ENCODE results near the gene CIP2A. TPM values are rescaled to one million over a fixed set of nuclear protein-coding genes. Genes with fewer than 3 reads are reported as not detected.

The CIP2A gene
- total RNA-seq, 6 donors from 2014 or later, result 1.9 to 7.5 (median 3.8) TPM

DNA sequence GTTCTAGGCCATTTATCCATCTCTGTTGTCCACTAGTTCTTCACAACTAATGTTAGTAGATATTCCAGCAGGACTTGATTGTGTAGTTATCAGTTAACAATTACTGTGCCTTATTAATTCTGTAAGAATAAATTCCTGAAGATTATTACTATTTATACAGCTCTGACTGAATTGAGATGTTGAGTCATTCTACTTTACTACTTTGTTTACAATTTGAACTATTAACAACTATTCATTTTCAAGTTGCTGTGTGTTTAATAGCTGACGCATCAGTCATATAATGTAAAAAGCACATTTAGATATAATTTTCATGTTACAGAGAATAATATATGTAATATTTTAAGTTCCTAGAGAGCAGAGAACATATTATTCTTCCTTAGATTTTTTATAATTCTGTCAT, 21.4 kb upstream of the CIP2A start:
- DNase-seq (no peak), ATAC-seq (ENCODE audit: low FRiP score in 2 of 2) (no peak)
- WGBS, 2 donors, result 84 to 92% methylated on average over 1 of the region's 1 CpG
- H3K4me1 ChIP-seq, result no peaks in the 10 kb centered on the region
- TF ChIP-seq EP300 (IDR thresholded peaks at IDR 0.05) (no peak), POLR2AphosphoS5 (IDR thresholded peaks at IDR 0.05) (no peak), POLR2A (IDR thresholded peaks at IDR 0.05) (no peak)
- TF ChIP-seq, protein P1, sequence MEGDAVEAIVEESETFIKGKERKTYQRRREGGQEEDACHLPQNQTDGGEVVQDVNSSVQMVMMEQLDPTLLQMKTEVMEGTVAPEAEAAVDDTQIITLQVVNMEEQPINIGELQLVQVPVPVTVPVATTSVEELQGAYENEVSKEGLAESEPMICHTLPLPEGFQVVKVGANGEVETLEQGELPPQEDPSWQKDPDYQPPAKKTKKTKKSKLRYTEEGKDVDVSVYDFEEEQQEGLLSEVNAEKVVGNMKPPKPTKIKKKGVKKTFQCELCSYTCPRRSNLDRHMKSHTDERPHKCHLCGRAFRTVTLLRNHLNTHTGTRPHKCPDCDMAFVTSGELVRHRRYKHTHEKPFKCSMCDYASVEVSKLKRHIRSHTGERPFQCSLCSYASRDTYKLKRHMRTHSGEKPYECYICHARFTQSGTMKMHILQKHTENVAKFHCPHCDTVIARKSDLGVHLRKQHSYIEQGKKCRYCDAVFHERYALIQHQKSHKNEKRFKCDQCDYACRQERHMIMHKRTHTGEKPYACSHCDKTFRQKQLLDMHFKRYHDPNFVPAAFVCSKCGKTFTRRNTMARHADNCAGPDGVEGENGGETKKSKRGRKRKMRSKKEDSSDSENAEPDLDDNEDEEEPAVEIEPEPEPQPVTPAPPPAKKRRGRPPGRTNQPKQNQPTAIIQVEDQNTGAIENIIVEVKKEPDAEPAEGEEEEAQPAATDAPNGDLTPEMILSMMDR (IDR thresholded peaks at IDR 0.05), result no peak
- no peaks in the 10 kb centered on the region for H3K36me3 ChIP-seq
- H3K27me3 ChIP-seq, result no peaks in the 10 kb centered on the region
- H3K9me3 ChIP-seq, result no peaks in the 10 kb centered on the region
- no peak overlapping the region for H3K27ac ChIP-seq
- no peak overlapping the region for H3K4me3 ChIP-seq

DNA sequence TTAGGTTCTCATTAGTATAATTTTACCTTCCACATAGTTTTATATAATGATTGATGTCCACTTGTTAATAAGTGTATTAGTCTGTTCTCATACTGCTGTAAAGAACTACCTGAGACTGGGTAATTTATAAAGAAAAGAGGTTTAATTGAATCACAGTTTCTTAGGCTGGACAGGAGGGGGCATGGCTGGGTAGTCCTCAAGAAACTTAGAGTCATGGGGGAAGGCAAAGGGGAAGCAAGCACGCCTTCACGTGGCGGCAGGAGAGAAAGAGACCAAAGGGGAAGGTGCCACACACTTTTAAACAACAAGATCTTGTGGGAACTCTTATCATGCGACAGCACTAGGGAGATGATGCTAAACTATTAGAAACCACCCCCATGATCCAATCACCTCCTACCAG, 19.5 kb upstream of the CIP2A start:
- no peak for TF ChIP-seq EP300 (IDR thresholded peaks at IDR 0.05)
- TF ChIP-seq, protein P1 (IDR thresholded peaks at IDR 0.05), result no peak
- no peak for TF ChIP-seq POLR2A (IDR thresholded peaks at IDR 0.05)
- TF ChIP-seq POLR2AphosphoS5 (IDR thresholded peaks at IDR 0.05), result no peak
- H3K27ac ChIP-seq, result no peak overlapping the region
- no peaks in the 10 kb centered on the region for H3K27me3 ChIP-seq
- 92 to 93% methylated on average over 4 of the region's 4 CpGs for WGBS, 2 donors
- ATAC-seq (ENCODE audit: low FRiP score in 2 of 2) (no peak), DNase-seq (no peak)
- H3K4me3 ChIP-seq, result no peak overlapping the region
- H3K9me3 ChIP-seq, result no peaks in the 10 kb centered on the region
- H3K36me3 ChIP-seq, result no peaks in the 10 kb centered on the region
- H3K4me1 ChIP-seq, result no peaks in the 10 kb centered on the region

DNA sequence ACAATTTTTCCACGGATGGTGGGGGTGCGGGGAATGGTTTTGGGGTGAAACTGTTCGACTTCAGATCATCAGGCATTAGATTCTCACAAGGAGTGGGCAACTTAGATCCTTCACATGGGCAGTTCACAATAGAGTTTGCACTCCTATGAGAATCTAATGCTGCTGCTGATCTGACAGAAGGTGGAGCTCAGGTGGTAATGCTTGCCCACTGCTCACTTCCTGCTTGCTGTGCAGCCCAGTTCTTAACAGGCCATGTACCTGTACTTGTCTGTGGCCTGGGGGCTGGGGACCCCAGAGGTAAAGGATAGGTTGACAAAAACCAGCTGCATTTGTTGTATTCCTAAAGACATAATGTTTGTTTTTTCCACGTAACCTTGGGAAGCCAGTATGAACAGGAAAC, 16.3 kb upstream of the CIP2A start:
- Histone ChIP-seq H3K9me3 (no peaks in the 10 kb centered on the region), H3K27ac (no peak overlapping the region), H3K36me3 (no peaks in the 10 kb centered on the region), H3K4me3 (no peak overlapping the region), H3K4me1 (no peaks in the 10 kb centered on the region), H3K27me3 (no peaks in the 10 kb centered on the region)
- 74 to 86% methylated on average over 4 of the region's 4 CpGs for WGBS, 2 donors
- ATAC-seq (ENCODE audit: low FRiP score in 2 of 2) (no peak), DNase-seq (no peak)
- TF ChIP-seq EP300 (IDR thresholded peaks at IDR 0.05), result no peak
- TF ChIP-seq POLR2A (IDR thresholded peaks at IDR 0.05), result no peak
- no peak for TF ChIP-seq POLR2AphosphoS5 (IDR thresholded peaks at IDR 0.05)
- TF ChIP-seq, protein P1 (IDR thresholded peaks at IDR 0.05), result no peak

DNA sequence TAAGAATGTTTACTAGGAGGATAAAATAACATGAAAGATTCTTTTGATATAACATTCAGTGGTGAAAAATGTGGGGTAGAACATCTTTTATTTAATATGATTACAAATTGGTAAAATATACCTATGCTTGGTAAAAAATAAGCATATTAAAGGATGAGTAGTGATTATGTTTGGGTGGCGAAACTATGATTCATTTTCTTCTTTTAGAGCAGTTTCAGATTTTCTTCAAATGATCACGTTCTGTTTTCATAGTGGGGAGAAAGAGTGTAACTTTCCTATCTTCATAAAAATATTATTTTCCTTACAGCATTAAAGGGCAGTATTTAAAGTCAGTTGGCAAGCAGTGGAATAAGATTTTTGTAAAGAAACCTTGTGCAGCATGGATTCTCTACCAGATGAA, 15.8 kb upstream of the CIP2A start:
- H3K27ac ChIP-seq, result no peak overlapping the region
- no peaks in the 10 kb centered on the region for H3K4me1 ChIP-seq
- H3K27me3 ChIP-seq, result no peaks in the 10 kb centered on the region
- no peak for DNase-seq
- ATAC-seq (ENCODE audit: low FRiP score in 2 of 2), result no peak
- WGBS, 2 donors, result 90 to 94% methylated on average over 2 of the region's 2 CpGs
- TF ChIP-seq POLR2AphosphoS5 (IDR thresholded peaks at IDR 0.05) (no peak), EP300 (IDR thresholded peaks at IDR 0.05) (no peak), POLR2A (IDR thresholded peaks at IDR 0.05) (no peak)
- TF ChIP-seq, protein P1 (IDR thresholded peaks at IDR 0.05), result no peak
- no peak overlapping the region for H3K4me3 ChIP-seq
- H3K36me3 ChIP-seq, result no peaks in the 10 kb centered on the region
- no peaks in the 10 kb centered on the region for H3K9me3 ChIP-seq

DNA sequence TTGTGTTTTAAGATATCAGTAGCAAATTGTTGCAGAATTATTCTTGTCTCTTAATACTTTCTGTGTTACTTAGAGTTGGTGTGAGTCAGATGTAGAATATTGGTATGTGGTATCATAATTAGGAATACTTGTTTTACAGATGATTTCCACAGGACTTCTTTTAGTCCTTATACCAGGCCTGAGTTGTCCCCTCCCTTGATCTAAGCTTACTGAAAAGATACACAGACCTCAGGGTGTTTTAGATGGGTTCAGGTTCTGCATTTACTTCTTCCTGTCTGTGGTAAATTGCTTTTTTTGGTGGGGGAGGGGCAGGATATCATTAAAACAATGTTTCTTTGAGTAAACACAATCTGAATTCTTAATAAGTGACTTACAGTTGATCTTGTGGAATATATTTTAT, 14.5 kb upstream of the CIP2A start:
- no peak for DNase-seq
- Histone ChIP-seq H3K27ac (no peak overlapping the region), H3K27me3 (no peaks in the 10 kb centered on the region), H3K4me3 (no peak overlapping the region), H3K4me1 (no peaks in the 10 kb centered on the region), H3K9me3 (no peaks in the 10 kb centered on the region), H3K36me3 (no peaks in the 10 kb centered on the region)
- TF ChIP-seq POLR2AphosphoS5 (IDR thresholded peaks at IDR 0.05) (no peak), POLR2A (IDR thresholded peaks at IDR 0.05) (peak in 1 of 4 donors; percentile 23)
- ATAC-seq (ENCODE audit: low FRiP score in 2 of 2), result no peak
